HepG2 (cell line): ENCODE measurements around the gene COBL. TPM values are rescaled to one million over a fixed set of nuclear protein-coding genes. Genes with fewer than 3 reads are reported as not detected.

Source experiments
- ATAC-seq: fragments of 200-7000 bp; cut with Tn5 transposase; 3 replicates; pipeline ENCODE4 v1.9.1; 2020; ENCODE audit warnings: mild to moderate bottlenecking, moderate library complexity
- BruUV-seq: library from RNA; stranded (reverse); fragments of 400-500 nt; replicated peaks from 2 replicates; lab custom pipeline; 2021; lab: Mats Ljungman, UMichigan
- CTCF ChIA-PET: fragments of 300-600 bp; formaldehyde crosslinking; extraction: SDS; loops from one replicate; lab custom pipeline; 2021; ENCODE audit warnings: low total read pairs, inconsistent platforms, low intra/inter-chr PET ratio; lab: Yijun Ruan, JAX
- POLR2A ChIA-PET: fragments of 350-600 bp; sonication (Branson Sonifier 250); formaldehyde crosslinking; loops from one replicate; lab custom pipeline; 2020; ENCODE audit warnings: antibody characterized with exemption, inconsistent platforms; lab: Yijun Ruan, JAX
- DNase-seq: peaks from one replicate; pipeline ENCODE4 v3.0.0-alpha.2; 2015; ENCODE audit warnings: low spot score
- FAIRE-seq: peaks from 3 replicates; lab custom pipeline; 2011; peaks lifted over from hg19 to GRCh38; lab: Jason Lieb, UNC
- H2AFZ ChIP-seq: one replicate; pipeline ENCODE4 v1.6.1; 2011; ENCODE audit warnings: low read length, inconsistent platforms
- H3K27ac ChIP-seq: fragments of 300-600 bp; 3 replicates; pipeline ENCODE4 v1.8.0; 2011; ENCODE audit warnings: mixed run types, mild to moderate bottlenecking, mixed read lengths, low read length, inconsistent platforms; ENCODE audit not compliant: insufficient read depth; ENCODE audit errors: extremely low read length
- H3K27me3 ChIP-seq, 2 experiments: fragments of 200-600 bp in 1 of 2; 2 replicates in 1 of 2; 3 replicates in 1 of 2; pipeline versions ENCODE4 v1.6.0 to v1.8.0; 2011; ENCODE audit warnings: low read length in 2 of 2, mild to moderate bottlenecking in 2 of 2, moderate library complexity in 2 of 2, inconsistent platforms in 1 of 2; ENCODE audit not compliant: insufficient read depth in 2 of 2, control insufficient read depth in 1 of 2
- H3K36me3 ChIP-seq, 2 experiments: fragments of 200-600 bp in 1 of 2; replicated peaks in 1 of 2; 2 replicates in 1 of 2; 3 replicates in 1 of 2; pipeline versions ENCODE4 v1.5.1 to v1.8.0; 2011; ENCODE audit warnings: low read length in 2 of 2, inconsistent platforms in 1 of 2; ENCODE audit not compliant: insufficient read depth in 2 of 2, control insufficient read depth in 1 of 2
- H3K4me1 ChIP-seq: 2 replicates; pipeline ENCODE4 v1.5.1; 2012; ENCODE audit warnings: low read length, inconsistent platforms; ENCODE audit not compliant: insufficient read depth
- H3K4me2 ChIP-seq: 2 replicates; pipeline ENCODE4 v1.6.0; 2011; ENCODE audit warnings: low read depth, low read length, inconsistent platforms
- H3K4me3 ChIP-seq, 3 experiments: fragments of 200-600 bp in 1 of 3; sonication (generic), shearing (Covaris generic) in 1 of 3; replicated peaks in 1 of 3; 2 replicates each; pipeline ENCODE4 v1.5.1; 2011 to 2016; ENCODE audit warnings: low read length in 3 of 3, inconsistent platforms in 2 of 3, low read depth in 2 of 3, mild to moderate bottlenecking in 2 of 3, control low read depth in 1 of 3, mixed read lengths in 1 of 3; ENCODE audit not compliant: insufficient read depth in 1 of 3
- H3K79me2 ChIP-seq: one replicate; pipeline ENCODE4 v1.6.1; 2011; ENCODE audit warnings: low read length, inconsistent platforms; ENCODE audit not compliant: insufficient read depth
- H3K9ac ChIP-seq: 2 replicates; pipeline ENCODE4 v1.6.0; 2011; ENCODE audit warnings: mild to moderate bottlenecking, low read depth, low read length, inconsistent platforms; ENCODE audit not compliant: insufficient read depth
- H3K9me3 ChIP-seq: 2 replicates; pipeline ENCODE4 v1.5.1; 2012; ENCODE audit warnings: mild to moderate bottlenecking, low read length
- H4K20me1 ChIP-seq: 2 replicates; pipeline ENCODE4 v1.6.0; 2011; ENCODE audit warnings: inconsistent platforms, mild to moderate bottlenecking, low read length, moderate library complexity; ENCODE audit not compliant: insufficient read depth
- CEBPG ChIP-seq: IDR thresholded peaks from 2 replicates; pipeline ENCODE4 v1.6.1; 2016
- CREB1 ChIP-seq, 2 experiments: fragments of 450-650 bp in 1 of 2; IDR thresholded peaks; 2 replicates each; pipeline ENCODE4 v1.6.1; 2016 to 2017; ENCODE audit warnings: control low read depth in 1 of 2, mild to moderate bottlenecking in 1 of 2, missing compliant biosample characterization in 1 of 2, missing genetic modification characterization in 1 of 2
- GATAD2A ChIP-seq: IDR thresholded peaks from 2 replicates; pipeline ENCODE4 v1.6.1; 2016
- MIER2 ChIP-seq: IDR thresholded peaks from 2 replicates; pipeline ENCODE4 v1.6.1; 2016; ENCODE audit warnings: missing biosample characterization, missing genetic modification reagents
- MTF1 ChIP-seq: sonication (generic); formaldehyde crosslinking; IDR thresholded peaks from 2 replicates; pipeline ENCODE4 v1.5.0; 2020; ENCODE audit warnings: missing genetic modification reagents
- PRMT3 ChIP-seq: sonication (generic); formaldehyde crosslinking; IDR thresholded peaks from 2 replicates; pipeline ENCODE4 v1.8.1; 2022; ENCODE audit warnings: low read depth, mild to moderate bottlenecking, moderate library complexity, missing genetic modification reagents, borderline replicate concordance
- TERF1 ChIP-seq: sonication (generic); formaldehyde crosslinking; IDR thresholded peaks from 2 replicates; pipeline ENCODE4 v1.8.0; 2022; ENCODE audit warnings: mild to moderate bottlenecking, missing genetic modification reagents, moderate library complexity
- ZNF263 ChIP-seq: sonication (generic); formaldehyde crosslinking; IDR thresholded peaks from 2 replicates; pipeline ENCODE4 v1.4.0; 2020; ENCODE audit warnings: missing genetic modification reagents
- ZNF318 ChIP-seq: sonication (generic); formaldehyde crosslinking; IDR thresholded peaks from 2 replicates; pipeline ENCODE4 v1.4.0; 2020; ENCODE audit warnings: mild to moderate bottlenecking, missing genetic modification reagents
- ZNF329 ChIP-seq: sonication (generic); formaldehyde crosslinking; IDR thresholded peaks from 2 replicates; pipeline ENCODE4 v1.9.0; 2021; ENCODE audit warnings: low read depth, mild to moderate bottlenecking, missing genetic modification reagents
- ZNF441 ChIP-seq: sonication (generic); formaldehyde crosslinking; IDR thresholded peaks from 2 replicates; pipeline ENCODE4 v1.7.0; 2021; ENCODE audit warnings: missing genetic modification reagents, borderline replicate concordance
- ZNF550 ChIP-seq: sonication (generic); formaldehyde crosslinking; IDR thresholded peaks from 2 replicates; pipeline ENCODE4 v1.4.0; 2020; ENCODE audit warnings: mild to moderate bottlenecking, missing genetic modification reagents, borderline replicate concordance
- ZSCAN12 ChIP-seq: sonication (generic); formaldehyde crosslinking; IDR thresholded peaks from 2 replicates; pipeline ENCODE4 v1.9.0; 2021; ENCODE audit warnings: mild to moderate bottlenecking, missing genetic modification reagents
- WGBS: methylation state at CpG from one replicate; pipeline ENCODE4 v1.1.6; 2017; ENCODE audit warnings: low lambda C conversion rate; 5-methylcytosine and 5-hydroxymethylcytosine counted together
- in situ Hi-C: cut with HindIII; loops from 2 replicates; pipeline ENCODE4 v1.10.0; 2017; ENCODE audit warnings: low pct_unique_long_range_greater_than_20kb; ENCODE audit not compliant: extremely low pct_ligation_motif_present
- intact Hi-C: fragments of 100-400 bp; cut with micrococcal nuclease; formaldehyde crosslinking; loops from one replicate; pipeline ENCODE4 v1.10.0; 2022; ENCODE audit not compliant: unreplicated experiment
- polyA plus RNA-seq, 8 experiments: library from polyadenylated mRNA; depleted of rRNA in 3 of 8; stranded (reverse) in 7 of 8; unstranded in 1 of 8; fragments of >200 nt; fragmentation: Illumina TruSeq in 4 of 8; extraction: Trizol in 4 of 8; gene quantifications; 2 replicates each; pipeline versions ENCODE4 v1.2.1 to v1.2.3, GENCODE V29; 2011 to 2016; ENCODE audit warnings: low read depth in 4 of 8, missing spikeins in 1 of 8, mixed read lengths in 1 of 8; ENCODE audit not compliant: insufficient read depth in 1 of 8
- total RNA-seq, 5 experiments: library from RNA; depleted of rRNA; stranded (reverse); fragments of >200 nt; fragmentation: Illumina TruSeq; extraction: Trizol; gene quantifications; 2 replicates each; pipeline ENCODE4 v1.2.3, GENCODE V29; 2016; ENCODE audit warnings: low read depth in 1 of 5

The COBL gene
- total and polyA plus RNA-seq, 2 of the 13 experiments (the other 11 are each of a cell fraction or from before 2014, with no cell fraction given) = 3.8 to 4.9 TPM

GRCh38 chr7:51324206-51324898, 7.7 kb upstream of the COBL start (continued):
- TF ChIP-seq PRMT3 = no peak
- TF ChIP-seq CREB1 (IDR thresholded peaks at IDR 0.05) = no peak
- peak; percentile 46; the same call in 1 of the 2 replicates for TF ChIP-seq CREB1 (CRISPR knock-in tag; IDR thresholded peaks at IDR 0.05)
- TF ChIP-seq ZSCAN12 (CRISPR knock-in tag) = no peak
- peak; percentile 75 for TF ChIP-seq CEBPG
- no peak for TF ChIP-seq MTF1 (CRISPR knock-in tag)
- peak; percentile 71 for TF ChIP-seq GATAD2A (CRISPR knock-in tag)

GRCh38 chr7:51321961-51322515, 5.4 kb upstream of the COBL start:
- 0 out of 5 replicates have a peak, but pooled peaks cover 0 to 3% of the 10 kb centered on the region in 2 experiments for H3K27me3 ChIP-seq
- intact Hi-C loops (no loop called here), in situ Hi-C loops (no loop called here)
- CTCF ChIA-PET = no interaction called here
- H4K20me1 ChIP-seq = no peaks in the 10 kb centered on the region
- peaks cover 77% of the 10 kb centered on the region for H3K4me1 ChIP-seq
- H2AFZ ChIP-seq = no peak overlapping the region
- no peak for FAIRE-seq
- H3K79me2 ChIP-seq = no peaks in the 10 kb centered on the region
- H3K9ac ChIP-seq = no peak overlapping the region
- H3K9me3 ChIP-seq = no peaks in the 10 kb centered on the region
- H3K27ac ChIP-seq = no peak overlapping the region
- POLR2A ChIA-PET = no interaction called here
- BruUV-seq = no TSS peak
- 35% methylated on average over 7 of the region's 11 CpGs for WGBS
- peak overlapping the region; percentile 10; the same call in 1 of the 2 replicates for H3K4me2 ChIP-seq
- no peak for DNase-seq
- H3K36me3 ChIP-seq = no peaks in the 10 kb centered on the region
- ATAC-seq = no peak
- H3K4me3 ChIP-seq = no peak overlapping the region
- no peak for TF ChIP-seq TERF1
- no peak for TF ChIP-seq ZNF550 (CRISPR knock-in tag)
- no peak for TF ChIP-seq ZNF329
- no peak for TF ChIP-seq ZNF441 (CRISPR knock-in tag)
- TF ChIP-seq MIER2 (CRISPR knock-in tag) = no peak
- no peak for TF ChIP-seq ZNF318
- TF ChIP-seq ZNF263 = no peak
